GM12878 (cell line): ENCODE results near the gene FGFBP1.

ENCODE experiments used
- BHLHE40 ChIP-seq, 2 experiments: fragments of 450-650 bp in 1 of 2; IDR thresholded peaks; 2 replicates each; pipeline ENCODE4 v1.6.1; 2011 to 2017; ENCODE audit warnings: low read depth in 2 of 2, borderline replicate concordance in 1 of 2, improper control_type of control experiment in 1 of 2, low read length in 1 of 2, mild to moderate bottlenecking in 1 of 2
- FOS ChIP-seq: IDR thresholded peaks from 3 replicates; pipeline ENCODE4 v1.6.1; 2011; ENCODE audit warnings: borderline replicate concordance; ENCODE audit not compliant: insufficient read length; ENCODE audit errors: extremely low read depth
- JUND ChIP-seq: IDR thresholded peaks from 2 replicates; pipeline ENCODE4 v1.6.1; 2012; ENCODE audit warnings: low read depth, mild to moderate bottlenecking, low read length, improper control_type of control experiment, moderate library complexity
- NFIC ChIP-seq: IDR thresholded peaks from 2 replicates; pipeline ENCODE4 v1.6.1; 2012; ENCODE audit warnings: low read depth, mild to moderate bottlenecking, inconsistent platforms, low read length, moderate library complexity
- NFYA ChIP-seq: IDR thresholded peaks from 2 replicates; pipeline ENCODE4 v1.6.1; 2011; ENCODE audit warnings: low read depth, mild to moderate bottlenecking, low read length, improper control_type of control experiment, borderline replicate concordance
- RFX5 ChIP-seq: IDR thresholded peaks from 2 replicates; pipeline ENCODE4 v1.6.1; 2011; ENCODE audit warnings: low read depth, low read length, improper control_type of control experiment
- SP1 ChIP-seq: IDR thresholded peaks from one replicate; pipeline ENCODE4 v1.6.1; 2011; ENCODE audit warnings: low read depth, low read length
- SRF ChIP-seq, 2 experiments: IDR thresholded peaks; 2 replicates each; pipeline ENCODE4 v1.6.1; 2011; ENCODE audit warnings: low read depth in 2 of 2, low read length in 2 of 2, mild to moderate bottlenecking in 1 of 2, moderate library complexity in 1 of 2
- ZNF207 ChIP-seq: fragments of 450-650 bp; IDR thresholded peaks from 2 replicates; pipeline ENCODE4 v1.6.1; 2014; ENCODE audit warnings: antibody characterized with exemption, mild to moderate bottlenecking, borderline replicate concordance
- TF ChIP-seq, protein P1 (sequence below), 3 experiments: IDR thresholded peaks in 2 of 3; conservative IDR thresholded peaks in 1 of 3; 2 replicates each; pipeline ENCODE4 v1.5.1; 2011; ENCODE audit warnings: low read depth in 3 of 3, low read length in 3 of 3, mild to moderate bottlenecking in 3 of 3, control low read depth in 2 of 3, moderate library complexity in 2 of 3, inconsistent platforms in 1 of 3, mixed read lengths in 1 of 3; ENCODE audit not compliant: control insufficient read depth in 2 of 3, insufficient read depth in 1 of 3; ENCODE audit errors: extremely low read depth in 1 of 3
- TF ChIP-seq, protein P2 (sequence below): IDR thresholded peaks from 2 replicates; pipeline ENCODE4 v1.6.1; 2011; ENCODE audit warnings: mild to moderate bottlenecking, low read depth, low read length, moderate library complexity; ENCODE audit not compliant: insufficient replicate concordance
- TF ChIP-seq, protein P3 (sequence below): fragments of 450-650 bp; IDR thresholded peaks from 2 replicates; pipeline ENCODE4 v1.6.1; 2017; ENCODE audit warnings: antibody characterized with exemption, mild to moderate bottlenecking, moderate library complexity
- TF ChIP-seq, protein P4 (sequence below): fragments of 450-650 bp; IDR thresholded peaks from 2 replicates; pipeline ENCODE4 v1.6.1; 2017; ENCODE audit warnings: low read depth, mild to moderate bottlenecking, moderate library complexity
- TF ChIP-seq, protein P5 (sequence below): IDR thresholded peaks from 2 replicates; pipeline ENCODE4 v1.6.1; 2011; ENCODE audit warnings: low read depth, low read length, improper control_type of control experiment, borderline replicate concordance

DNA sequence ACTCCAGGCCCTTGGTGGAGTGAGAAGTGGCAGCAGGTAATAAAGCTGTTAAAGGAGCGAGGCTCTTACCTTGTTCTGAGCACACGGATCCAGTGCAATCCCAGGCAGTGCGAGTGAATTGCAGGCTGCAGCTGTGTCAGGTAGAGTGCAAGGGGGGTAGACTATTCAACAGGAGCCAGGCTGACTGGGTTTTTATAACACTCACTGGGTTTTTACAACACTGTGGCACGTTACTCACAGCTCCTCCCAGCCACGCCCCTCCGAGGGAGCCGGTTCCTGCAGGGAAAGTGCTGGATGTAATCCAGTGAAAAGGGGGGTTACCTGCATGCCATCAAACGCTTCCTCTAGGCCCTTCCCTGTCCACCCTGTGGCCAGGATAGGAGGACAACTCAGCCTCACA is 358 bp downstream of the FGFBP1 start:
- TF ChIP-seq NFYA (no peak), FOS (no peak), ZNF207 (no peak), BHLHE40 (IDR thresholded peaks at IDR 0.05; ENCODE audit: borderline replicate concordance in 1 of 2, low read depth in 2 of 2, low read length in 1 of 2) (no peak), SP1 (no peak), JUND (no peak), NFIC (no peak), RFX5 (no peak), SRF (IDR thresholded peaks at IDR 0.05; ENCODE audit: low read depth in 2 of 2, low read length in 2 of 2) (no peak)
- TF ChIP-seq, protein P1, sequence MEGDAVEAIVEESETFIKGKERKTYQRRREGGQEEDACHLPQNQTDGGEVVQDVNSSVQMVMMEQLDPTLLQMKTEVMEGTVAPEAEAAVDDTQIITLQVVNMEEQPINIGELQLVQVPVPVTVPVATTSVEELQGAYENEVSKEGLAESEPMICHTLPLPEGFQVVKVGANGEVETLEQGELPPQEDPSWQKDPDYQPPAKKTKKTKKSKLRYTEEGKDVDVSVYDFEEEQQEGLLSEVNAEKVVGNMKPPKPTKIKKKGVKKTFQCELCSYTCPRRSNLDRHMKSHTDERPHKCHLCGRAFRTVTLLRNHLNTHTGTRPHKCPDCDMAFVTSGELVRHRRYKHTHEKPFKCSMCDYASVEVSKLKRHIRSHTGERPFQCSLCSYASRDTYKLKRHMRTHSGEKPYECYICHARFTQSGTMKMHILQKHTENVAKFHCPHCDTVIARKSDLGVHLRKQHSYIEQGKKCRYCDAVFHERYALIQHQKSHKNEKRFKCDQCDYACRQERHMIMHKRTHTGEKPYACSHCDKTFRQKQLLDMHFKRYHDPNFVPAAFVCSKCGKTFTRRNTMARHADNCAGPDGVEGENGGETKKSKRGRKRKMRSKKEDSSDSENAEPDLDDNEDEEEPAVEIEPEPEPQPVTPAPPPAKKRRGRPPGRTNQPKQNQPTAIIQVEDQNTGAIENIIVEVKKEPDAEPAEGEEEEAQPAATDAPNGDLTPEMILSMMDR (IDR thresholded peaks at IDR 0.05 in 2 of 3, conservative IDR thresholded peaks at IDR 0.05 in 1 of 3; ENCODE audit: control insufficient read depth in 2 of 3, extremely low read depth in 1 of 3, insufficient read depth in 1 of 3, low read depth in 3 of 3, low read length in 3 of 3), result no peak
- TF ChIP-seq, protein P2, sequence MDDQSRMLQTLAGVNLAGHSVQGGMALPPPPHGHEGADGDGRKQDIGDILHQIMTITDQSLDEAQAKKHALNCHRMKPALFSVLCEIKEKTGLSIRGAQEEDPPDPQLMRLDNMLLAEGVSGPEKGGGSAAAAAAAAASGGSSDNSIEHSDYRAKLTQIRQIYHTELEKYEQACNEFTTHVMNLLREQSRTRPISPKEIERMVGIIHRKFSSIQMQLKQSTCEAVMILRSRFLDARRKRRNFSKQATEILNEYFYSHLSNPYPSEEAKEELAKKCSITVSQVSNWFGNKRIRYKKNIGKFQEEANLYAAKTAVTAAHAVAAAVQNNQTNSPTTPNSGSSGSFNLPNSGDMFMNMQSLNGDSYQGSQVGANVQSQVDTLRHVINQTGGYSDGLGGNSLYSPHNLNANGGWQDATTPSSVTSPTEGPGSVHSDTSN, result no peak
- TF ChIP-seq, protein P3, sequence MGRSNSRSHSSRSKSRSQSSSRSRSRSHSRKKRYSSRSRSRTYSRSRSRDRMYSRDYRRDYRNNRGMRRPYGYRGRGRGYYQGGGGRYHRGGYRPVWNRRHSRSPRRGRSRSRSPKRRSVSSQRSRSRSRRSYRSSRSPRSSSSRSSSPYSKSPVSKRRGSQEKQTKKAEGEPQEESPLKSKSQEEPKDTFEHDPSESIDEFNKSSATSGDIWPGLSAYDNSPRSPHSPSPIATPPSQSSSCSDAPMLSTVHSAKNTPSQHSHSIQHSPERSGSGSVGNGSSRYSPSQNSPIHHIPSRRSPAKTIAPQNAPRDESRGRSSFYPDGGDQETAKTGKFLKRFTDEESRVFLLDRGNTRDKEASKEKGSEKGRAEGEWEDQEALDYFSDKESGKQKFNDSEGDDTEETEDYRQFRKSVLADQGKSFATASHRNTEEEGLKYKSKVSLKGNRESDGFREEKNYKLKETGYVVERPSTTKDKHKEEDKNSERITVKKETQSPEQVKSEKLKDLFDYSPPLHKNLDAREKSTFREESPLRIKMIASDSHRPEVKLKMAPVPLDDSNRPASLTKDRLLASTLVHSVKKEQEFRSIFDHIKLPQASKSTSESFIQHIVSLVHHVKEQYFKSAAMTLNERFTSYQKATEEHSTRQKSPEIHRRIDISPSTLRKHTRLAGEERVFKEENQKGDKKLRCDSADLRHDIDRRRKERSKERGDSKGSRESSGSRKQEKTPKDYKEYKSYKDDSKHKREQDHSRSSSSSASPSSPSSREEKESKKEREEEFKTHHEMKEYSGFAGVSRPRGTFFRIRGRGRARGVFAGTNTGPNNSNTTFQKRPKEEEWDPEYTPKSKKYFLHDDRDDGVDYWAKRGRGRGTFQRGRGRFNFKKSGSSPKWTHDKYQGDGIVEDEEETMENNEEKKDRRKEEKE, result no peak
- TF ChIP-seq, protein P4, sequence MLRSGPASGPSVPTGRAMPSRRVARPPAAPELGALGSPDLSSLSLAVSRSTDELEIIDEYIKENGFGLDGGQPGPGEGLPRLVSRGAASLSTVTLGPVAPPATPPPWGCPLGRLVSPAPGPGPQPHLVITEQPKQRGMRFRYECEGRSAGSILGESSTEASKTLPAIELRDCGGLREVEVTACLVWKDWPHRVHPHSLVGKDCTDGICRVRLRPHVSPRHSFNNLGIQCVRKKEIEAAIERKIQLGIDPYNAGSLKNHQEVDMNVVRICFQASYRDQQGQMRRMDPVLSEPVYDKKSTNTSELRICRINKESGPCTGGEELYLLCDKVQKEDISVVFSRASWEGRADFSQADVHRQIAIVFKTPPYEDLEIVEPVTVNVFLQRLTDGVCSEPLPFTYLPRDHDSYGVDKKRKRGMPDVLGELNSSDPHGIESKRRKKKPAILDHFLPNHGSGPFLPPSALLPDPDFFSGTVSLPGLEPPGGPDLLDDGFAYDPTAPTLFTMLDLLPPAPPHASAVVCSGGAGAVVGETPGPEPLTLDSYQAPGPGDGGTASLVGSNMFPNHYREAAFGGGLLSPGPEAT, result no peak
- TF ChIP-seq, protein P5, sequence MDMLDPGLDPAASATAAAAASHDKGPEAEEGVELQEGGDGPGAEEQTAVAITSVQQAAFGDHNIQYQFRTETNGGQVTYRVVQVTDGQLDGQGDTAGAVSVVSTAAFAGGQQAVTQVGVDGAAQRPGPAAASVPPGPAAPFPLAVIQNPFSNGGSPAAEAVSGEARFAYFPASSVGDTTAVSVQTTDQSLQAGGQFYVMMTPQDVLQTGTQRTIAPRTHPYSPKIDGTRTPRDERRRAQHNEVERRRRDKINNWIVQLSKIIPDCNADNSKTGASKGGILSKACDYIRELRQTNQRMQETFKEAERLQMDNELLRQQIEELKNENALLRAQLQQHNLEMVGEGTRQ, result no peak
